HG03520 (cell line): ENCODE results near the gene TMED4.
A peak's percentile ranks its signal among the peaks of the same experiment; 100 is the strongest.
"Not testable (repeated sequence)": the region's sequence is repeated elsewhere in the genome, so short reads cannot be mapped to it uniquely, and the experiment has no call there.

Experiments
- ATAC-seq: cut with Tn5 transposase; IDR thresholded peaks from one replicate; pipeline ENCODE4 v1.9.1; 2021; ENCODE audit warnings: mild to moderate bottlenecking, moderate library complexity; ENCODE audit not compliant: unreplicated experiment

The TMED4 gene

DNA sequence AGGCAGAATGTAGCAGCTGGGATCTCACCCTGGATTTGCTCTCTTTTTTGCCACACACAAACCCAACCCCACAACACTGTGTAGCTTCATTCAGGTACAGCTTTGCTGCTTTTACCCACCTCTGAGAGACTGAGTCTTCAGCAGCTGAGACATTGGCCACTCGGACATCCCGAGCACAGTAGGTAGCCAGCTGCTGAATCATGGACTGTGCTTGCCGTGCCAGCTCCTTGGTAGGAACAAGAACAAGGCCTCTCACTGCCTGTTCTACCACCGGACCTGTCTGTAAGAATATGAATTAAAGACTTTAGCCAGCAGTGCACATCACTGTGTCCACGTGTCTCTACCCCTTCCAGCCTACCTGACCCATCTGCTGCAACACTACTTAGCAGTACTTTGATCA is 9.3 kb downstream of the TMED4 start:
- ATAC-seq: no peak

DNA sequence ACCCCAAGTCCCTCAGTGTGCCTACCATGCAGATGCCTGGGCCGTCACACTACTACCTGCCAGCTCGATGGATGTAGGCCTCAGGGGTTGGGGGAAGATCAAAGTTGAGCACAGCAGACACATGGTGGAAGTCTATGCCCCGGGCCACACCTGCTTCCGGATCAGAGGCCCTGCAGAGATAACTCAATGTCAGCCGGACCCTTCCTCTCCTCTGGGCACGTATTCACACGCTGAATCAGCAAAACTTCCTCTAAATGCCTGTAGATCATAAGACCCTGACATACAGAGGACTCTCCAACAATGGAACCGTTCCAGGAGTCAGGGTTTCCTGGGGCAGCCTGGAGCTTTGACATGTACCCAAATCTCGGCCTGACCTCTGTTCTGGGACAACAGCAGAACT is 12.1 kb downstream of the TMED4 start:
- ATAC-seq: no peak

DNA sequence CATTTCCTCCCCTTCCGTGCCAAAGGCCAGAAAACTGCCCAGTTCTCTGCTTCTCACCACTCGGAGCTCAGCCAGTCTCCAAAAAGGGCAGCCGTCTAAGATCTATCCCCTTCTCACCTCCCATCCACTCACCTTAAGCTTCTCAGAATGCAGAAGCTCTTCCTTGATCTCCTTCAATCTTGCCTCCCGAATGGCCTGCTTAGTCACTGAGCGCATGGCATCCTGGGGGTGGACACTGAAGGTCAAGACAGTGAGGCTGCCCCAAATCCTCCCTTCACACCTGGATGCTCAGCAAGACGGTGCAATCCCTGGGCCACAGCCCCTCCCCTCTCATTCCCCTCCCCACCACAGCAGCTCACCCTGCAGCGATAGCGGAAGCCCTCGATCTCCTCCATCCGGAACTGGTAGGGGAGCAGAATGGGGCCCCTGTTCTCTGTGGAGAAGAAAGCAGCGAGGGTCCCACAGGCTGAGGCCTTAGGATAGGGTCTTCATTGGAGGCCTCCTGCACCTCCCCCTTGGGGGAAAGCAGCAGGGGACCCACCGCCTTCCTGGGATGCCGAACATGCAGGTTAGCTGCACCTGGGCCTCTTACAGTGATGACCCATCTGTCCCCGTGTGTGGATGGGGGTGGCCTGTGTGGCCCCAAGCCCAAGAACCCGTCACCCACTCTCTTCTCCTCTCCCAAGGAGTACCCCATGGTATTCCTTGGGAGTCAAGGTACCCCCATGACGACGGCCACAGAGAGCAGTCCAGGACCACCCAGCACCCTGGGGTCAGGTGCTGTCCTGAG is 13.1 kb downstream of the TMED4 start:
- ATAC-seq: no peak

DNA sequence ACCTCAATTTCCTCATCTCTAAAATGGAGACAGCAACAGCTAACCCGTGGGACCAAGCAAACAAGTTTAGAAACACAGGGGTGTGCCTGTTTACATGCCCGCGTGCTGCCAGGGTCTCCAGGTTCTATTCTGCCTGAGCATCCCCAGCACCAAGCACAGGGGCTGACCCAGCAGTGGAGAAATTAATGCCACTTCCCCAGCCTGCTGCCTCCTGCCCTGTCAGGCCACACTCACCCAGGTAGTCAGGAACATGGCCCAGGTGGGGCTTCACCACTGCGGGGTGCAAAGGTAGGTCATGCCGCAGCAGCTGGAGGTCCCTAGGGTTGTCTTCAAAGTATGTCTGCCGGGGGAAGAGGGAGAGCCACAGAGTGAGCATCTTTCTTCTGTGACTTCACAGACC is 14.1 kb downstream of the TMED4 start:
- no peak for ATAC-seq

DNA sequence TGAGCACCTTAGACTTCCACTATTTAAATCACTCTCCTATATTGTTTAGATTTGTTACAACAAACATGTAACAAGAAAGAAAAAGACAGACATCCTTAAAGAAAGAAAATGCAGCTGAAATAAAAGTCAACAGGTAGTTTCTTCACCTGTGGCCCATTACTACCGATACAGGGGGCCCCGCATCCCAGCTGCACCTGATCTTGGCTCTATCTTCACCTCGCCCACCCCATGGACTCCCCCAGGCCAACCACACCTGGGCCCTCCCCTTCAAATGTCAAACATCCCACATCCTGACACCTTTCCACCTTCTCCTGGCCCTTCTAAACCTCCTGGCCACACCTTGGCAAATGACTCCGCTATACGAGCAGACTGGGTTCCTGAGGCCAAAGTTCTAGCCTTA is 15.4 kb downstream of the TMED4 start:
- no peak for ATAC-seq

DNA sequence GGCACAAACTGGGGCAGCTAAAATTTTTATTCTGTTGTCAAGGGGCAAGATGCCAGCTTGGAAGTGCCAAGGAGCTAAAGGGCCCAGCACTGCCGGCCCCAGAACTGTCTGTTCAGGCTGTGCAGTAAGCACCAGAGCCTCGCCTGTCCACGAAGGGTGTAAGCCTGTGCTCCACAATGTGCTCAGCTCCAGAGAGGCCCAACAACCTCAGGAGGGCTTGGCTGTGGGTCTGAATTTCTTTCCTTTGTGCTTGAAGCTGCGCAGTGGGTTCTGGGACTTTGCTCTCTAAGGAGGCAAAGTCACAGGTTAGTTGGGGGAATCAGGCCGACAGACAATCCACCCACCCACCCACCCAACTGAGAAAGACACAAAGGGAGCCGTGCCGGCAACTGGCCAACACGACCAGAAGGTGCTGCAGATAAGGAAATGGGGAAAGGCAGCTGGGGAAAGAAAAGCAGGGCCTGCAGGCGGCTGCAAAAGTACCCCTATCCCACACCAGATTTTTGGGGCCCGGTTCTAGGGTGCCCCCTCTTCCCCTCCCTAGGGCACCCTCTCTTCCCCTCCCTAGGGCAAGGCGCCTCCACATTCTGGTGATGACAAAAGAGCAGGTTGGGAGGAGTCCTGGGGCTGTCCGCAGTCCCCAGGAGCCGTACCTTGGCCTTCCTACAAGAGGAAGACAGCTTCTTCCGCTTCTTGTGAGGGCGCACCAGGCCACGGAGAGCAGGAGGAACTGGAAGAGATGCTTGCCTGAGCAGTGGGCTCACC is 16.1 kb downstream of the TMED4 start:
- ATAC-seq: no peak

DNA sequence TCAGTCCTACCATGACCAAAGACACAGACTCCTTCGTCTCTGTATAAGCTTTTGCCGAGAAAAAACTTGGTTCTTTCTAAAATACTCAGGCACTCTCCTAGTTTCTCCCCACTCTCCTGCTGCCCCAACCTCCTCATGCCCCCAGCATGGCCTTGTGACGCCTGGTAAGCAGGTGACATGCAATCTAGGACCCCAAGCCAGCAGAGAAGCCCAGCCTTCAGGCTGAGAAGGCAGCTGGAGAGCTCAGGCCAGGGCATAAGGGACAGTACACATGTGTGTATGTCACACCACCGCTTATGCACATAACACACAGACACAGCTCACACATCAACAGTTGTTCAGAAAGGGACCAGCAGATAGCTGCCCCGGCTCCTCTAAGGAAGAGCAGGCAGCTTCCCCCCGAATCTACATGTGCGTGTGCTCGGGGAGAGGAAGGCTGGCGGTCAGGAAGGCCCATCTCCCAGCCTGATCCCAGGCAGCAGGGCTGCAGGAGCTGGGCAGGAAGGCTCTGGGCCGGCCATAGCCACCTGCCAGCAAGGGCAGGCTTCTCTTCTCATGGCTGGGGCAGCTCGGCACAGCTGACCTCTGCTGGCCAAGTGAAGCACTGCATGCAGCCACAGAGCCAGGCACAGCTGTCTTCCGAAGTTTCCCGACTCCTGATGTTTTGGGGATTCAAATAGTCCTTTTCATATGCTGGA is 16.8 kb downstream of the TMED4 start:
- peak; percentile 76 for ATAC-seq

DNA sequence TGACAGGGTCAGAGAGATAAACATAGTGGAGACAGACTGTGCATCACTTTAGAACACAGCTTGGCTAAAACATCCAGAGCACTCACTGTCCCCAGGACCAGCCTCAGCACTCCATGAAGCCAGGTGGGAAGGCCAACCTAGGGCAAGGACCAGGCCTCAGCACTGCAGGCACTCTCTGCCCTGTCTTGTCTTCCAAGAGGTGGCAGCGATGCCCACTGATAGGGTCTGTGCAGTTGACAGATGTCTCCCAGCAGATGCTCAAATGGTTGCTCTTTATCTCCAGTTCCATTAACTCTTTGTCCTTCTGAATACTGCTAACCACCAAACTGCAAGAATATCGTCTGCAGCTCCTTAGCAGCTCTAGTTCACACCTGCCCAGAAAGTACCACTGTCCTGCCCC is 17.4 kb downstream of the TMED4 start:
- no peak for ATAC-seq

DNA sequence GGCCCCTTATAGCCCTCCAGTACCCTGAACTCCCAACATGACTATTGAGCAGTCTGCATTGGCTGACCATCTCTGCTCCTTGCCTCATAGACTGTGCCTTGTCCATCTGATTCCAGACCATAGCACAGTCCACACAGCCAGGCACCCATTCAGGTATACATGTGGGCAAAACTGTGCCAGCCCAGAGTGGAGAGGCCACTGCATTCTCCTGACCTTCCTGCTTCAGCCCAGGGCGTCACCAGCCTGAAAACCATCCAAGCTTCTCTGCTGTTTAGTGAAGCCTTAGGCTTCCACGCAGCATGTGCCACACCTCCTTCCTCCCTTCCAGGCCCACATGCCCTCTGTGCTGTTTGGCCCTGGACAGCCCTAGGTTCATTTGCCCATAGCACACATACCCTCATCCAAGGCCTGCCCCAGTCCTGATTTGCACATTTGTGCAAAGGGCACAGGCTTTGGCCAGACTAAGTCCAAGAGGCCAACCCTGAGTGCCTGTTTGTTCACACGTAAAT is 18.8 kb downstream of the TMED4 start:
- no peak for ATAC-seq

DNA sequence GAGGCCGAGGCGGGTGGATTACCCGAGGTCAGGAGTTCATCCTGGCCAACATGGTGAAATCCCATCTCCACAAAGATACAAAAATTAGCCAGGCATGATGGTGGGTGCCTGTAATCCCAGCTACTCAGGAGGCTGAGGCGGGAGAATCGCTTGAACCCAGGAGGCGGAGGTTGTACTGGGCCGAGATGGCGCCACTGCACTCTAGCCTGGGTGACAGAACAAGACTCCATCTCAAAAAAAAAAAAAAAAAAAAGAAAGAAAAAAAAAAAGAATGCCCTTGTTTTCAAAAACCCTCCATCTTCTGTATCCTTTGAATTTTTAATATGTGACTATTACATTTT is 19.4 kb downstream of the TMED4 start:
- not testable (repeated sequence) for ATAC-seq

DNA sequence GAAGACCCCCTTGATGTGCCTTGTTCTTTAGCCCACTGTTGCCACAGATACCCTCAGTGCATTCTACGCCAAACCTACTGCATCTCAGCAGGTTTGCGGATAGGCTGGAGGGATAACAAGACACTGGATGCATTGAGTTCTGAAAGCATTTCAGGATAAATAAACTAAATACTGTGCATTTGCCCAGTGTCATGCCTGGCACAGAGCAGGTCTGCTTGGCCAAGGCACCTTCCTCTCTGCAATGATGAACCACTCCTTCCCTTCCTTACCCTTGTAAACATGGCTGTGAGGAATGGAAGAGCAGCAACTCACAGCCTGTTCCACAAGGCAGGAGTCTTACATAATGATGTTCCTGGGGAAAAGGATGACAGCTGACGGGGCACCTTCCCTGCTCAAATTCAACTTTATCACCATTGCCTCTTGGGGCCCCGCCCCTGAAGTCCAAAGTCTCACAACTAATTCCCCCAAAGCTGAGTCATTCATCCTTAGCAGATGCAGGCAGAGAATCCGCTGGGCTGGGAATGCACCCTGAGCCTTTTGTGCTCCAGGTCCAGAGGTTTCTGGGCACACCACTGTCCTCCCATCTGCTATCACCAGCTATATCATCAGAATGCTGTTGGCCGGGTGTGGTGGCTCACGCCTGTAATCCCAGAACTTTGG is 19.9 kb downstream of the TMED4 start:
- no peak for ATAC-seq

DNA sequence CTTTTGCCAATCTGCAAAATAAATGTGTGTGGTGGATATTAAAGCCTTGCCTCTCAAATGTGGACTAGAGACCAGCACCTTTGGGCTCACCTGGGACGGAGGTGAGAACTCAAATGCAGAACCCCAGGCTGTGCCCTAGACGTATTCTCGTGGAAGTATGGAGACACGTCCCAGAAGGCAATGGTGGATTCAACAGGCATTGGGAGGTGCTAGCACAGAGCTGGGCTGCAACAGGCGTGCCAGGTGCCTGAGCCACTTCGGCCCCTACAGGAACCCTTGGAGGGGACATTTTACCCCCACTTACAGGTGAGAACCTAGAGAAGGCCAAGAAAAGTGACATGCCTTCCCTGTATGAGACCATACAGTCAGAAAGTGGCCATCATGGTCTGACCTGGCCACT is 20.6 kb downstream of the TMED4 start:
- ATAC-seq: no peak

DNA sequence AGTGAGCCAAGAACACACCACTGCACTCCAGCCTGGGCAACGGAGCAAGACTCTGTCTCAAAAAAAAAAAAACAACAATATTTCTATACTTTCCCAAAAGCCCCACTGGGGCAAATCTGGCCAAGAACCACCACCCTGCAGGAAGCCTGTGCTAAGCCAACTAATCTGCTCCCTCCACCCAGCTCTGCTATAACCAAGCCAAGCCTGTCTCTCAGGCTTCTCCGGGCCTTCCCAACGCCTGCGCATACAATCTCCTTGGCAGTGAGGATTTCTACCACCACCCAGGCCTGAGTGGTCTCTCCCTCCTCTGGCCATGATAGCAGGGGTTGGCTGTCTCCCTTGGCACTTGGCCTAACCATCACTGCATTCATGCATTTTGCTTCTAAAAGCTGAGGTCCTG is 22.5 kb downstream of the TMED4 start:
- ATAC-seq: no peak

DNA sequence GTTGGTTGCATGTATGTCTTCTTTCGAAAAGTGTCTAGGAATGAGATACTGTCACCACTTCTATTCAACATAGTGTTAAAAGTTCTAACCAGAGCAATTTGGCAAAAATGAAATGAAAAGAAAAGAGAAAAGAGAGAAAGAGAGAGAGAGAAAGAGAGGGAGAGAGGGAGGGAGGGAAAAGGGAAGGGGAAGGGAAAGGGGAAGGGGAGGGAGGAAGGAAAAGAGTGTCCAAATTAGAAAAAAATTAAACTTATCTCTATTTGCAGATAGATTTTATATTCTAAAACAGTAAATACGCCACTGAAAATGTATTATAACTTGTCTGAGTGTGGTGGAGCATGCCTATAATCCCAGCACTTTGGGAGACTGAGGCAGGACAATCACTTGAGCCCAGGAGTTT is 24.5 kb downstream of the TMED4 start:
- ATAC-seq: no peak

DNA sequence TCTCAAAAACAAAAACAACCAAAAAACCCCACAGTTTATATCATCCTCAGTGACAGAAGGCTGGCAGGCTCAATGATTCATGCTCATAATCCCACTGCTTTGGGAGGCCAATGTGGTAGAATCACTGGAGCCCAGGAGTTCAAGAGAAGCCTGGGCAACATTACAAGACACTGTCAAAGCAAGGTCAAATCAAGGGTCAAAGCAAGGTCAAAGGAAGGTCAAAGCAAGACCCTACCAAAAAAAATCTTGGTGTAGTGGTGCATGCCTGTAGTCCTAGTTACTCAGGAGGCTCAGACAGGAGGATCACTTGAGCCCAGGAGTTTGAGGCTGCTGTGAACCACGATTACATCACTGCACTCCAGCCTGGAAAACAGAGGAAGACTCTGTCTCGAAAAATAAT is 26.7 kb downstream of the TMED4 start:
- no peak for ATAC-seq

DNA sequence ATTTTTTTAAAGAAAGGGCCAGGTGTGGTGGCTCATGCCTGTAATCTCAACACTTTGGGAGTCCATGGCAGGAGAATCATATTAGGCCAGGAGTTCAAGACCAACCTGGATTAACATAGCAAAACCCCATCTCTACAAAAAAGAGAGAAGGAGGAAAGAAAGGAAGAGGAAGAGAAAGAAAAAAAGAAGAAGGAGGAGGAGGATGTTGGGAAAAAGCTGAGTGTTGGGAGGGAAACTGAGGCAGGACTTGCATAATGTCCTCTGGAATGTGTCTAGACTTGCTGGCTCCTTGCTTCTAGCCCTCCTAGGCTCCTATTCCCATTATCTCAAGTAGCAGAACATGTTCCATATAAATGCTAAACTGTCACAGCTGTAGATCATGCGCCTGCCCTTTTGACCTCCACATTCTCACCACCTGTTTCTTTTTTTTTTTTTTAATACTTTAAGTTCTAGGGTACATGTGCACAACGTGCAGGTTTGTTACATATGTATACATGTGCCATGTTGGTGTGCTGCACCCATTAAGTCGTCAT is 29.5 kb downstream of the TMED4 start:
- ATAC-seq: not testable (repeated sequence)

DNA sequence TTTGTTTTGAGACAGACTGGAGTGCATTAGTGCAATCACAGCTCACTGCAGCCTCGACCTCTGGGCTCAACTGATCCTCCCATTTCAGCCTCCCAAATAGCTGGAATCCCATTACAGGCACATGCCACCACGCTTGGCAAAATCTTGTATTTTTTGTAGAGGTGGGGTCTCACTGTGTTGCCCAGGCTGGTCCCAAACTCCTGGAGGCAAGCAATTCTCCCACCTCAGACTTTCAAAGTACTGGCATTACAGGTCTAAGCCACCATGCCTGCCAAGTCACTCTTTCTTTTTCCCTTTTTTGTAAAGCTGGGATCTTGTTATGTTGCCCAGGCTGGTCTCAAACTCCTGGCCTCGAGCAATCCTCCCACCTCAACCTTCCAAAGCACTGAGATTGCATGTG is 32.6 kb downstream of the TMED4 start:
- ATAC-seq: no peak

DNA sequence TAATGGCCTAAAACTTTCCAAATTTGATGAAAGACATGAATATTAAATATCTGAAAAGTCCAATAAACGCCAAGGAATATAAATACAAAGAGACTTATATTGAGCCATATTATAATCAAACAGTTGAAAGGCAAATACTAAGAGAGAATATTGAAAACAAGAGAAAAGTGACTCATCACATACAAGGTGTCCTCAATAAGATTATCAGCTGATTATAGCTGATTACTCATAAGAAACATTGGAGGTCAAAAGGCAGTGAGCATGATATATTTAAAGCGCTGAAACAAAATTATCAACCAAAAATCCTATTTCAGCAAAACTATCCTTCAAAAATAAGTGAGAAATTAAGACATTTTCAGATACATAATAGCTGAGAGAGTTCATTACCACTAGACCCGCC is 33.1 kb downstream of the TMED4 start:
- ATAC-seq: no peak

DNA sequence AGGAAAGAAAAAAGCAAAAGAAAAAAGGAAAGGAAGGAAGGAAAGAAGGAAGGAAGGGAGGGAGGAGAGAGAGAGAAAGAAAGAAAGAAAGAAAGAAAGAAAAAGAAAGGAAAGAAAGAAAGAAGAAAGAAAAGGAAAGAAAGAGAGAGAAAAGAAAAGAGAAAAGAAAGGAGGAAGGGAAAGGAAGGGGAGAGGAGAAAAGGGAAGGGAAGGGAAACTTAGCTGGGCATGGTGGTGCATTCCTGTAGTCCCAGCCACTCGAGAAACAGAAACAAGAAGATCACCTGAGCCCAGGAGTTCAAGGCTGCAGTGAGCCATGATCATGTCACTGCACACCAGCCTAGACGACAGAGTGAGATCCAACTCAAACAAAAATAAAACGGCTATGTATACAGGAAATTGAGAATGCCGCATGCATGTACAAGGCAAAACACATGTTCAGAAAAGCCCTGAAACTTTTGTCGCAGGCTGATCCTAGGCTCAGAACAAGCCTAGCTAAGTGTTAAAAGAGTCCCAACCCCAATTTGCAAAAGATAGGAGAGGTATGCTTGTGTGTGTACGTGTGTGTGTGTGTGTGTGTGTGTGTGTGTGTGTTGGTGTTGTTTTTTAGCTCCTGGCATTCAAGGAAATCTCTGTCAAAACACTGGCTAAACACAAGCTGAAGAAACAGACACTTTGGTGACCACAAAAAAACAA is 34.3 kb downstream of the TMED4 start:
- no peak for ATAC-seq

DNA sequence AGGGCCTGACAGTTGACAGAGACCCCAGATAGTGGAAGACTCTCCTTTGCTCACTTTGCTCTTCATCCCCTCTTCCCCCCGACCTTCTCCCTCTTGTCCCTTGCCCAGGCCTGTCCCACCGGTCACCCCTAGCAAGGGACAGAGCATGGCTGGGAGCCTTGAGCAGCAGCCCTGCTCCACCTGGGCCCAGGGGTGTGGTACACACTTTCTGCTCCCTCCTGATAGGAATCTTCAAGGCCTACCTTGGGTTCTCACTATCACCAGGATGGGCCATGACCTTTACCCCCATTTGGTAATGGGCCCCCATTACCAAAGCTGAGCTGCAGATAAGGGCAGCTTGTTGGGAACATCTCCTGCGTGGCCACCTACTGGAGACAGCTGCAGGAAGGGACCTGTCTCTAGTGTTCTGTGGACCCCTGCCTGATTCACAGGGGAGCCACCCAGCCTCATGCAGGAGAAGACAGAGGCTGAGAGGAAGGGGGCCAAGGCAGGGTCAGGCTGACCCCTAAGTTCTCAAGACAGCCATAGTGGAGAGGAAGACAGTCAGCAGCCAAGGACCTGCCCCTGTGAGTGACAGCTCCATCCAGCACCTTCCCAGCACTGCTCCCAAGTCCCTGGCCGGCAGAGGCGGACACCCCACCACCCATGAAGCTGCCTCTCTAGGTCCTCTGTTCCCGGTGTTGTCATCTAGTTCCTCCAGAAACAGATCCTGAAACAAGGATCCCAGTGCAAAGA is 40.0 kb downstream of the TMED4 start:
- no peak for ATAC-seq
